ENCODE results near the gene IBSP.

Gene IBSP

DNA sequence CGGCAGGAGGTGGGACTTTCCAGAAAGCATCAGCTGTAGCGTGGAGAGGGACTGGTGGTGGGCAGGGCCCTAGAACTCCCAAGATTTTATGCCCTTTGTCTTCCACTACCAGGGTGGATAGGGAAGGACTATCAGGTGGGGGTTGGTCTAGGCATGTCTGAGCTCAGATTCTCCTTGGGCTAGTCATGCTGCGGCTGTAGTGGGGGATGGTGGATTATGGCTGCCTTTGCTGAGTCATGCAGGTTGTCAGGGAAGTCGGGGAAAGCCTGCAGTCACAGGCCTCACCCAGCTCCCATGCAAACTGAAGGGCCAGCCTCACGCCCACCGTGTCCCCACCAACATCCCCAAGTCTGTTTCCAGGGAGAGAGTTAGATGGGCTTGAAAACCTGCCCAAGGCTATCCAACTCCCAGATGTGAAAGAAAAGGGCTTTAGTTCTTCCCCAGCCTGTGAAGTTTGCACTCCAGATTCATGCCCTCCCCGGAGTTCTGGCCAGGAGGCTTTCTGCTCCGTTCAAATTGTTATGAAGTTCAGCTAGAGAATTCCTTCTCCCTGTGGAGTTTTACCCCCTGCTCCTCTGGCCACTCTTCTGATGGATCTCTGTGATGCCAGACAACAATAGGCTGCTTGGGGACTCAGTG is 20.0 kb downstream of the IBSP start:
- H3K36me3 Mint-ChIP-seq (ENCODE audit: low read depth): no peaks in the 10 kb centered on the region
- no peak overlapping the region for H3K27ac Mint-ChIP-seq
- no peaks in the 10 kb centered on the region for H3K9me3 Mint-ChIP-seq
- no peak for DNase-seq (ENCODE audit: low spot score)
- H3K4me1 Mint-ChIP-seq (ENCODE audit: low read depth): no peaks in the 10 kb centered on the region
- H3K4me3 Mint-ChIP-seq: no peak overlapping the region
- no peaks in the 10 kb centered on the region for H3K27me3 Mint-ChIP-seq (ENCODE audit: low read depth)

DNA sequence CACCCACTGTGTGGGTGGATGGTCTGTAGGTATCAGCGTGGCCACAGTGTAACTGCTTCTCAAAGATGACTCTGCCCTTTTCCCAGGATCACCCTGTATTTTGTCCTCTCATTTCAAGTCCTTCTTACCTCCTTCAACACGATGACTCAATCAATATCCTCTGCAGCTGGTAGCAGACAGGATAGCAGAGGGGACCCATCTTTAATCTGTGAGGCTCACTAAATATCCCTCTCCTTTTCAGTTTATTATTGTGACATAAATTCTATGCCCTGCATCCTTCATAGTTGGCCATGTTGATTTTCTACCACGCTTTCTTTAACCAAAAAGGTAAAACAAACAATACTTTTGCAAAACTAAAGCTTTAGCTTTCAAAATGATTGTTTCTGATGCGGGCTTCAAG is 23.8 kb downstream of the IBSP start:
- no peaks in the 10 kb centered on the region for H3K9me3 Mint-ChIP-seq
- H3K36me3 Mint-ChIP-seq (ENCODE audit: low read depth): no peaks in the 10 kb centered on the region
- H3K27ac Mint-ChIP-seq: no peak overlapping the region
- no peaks in the 10 kb centered on the region for H3K4me1 Mint-ChIP-seq (ENCODE audit: low read depth)
- no peak overlapping the region for H3K4me3 Mint-ChIP-seq
- no peaks in the 10 kb centered on the region for H3K27me3 Mint-ChIP-seq (ENCODE audit: low read depth)
- DNase-seq (ENCODE audit: low spot score): no peak

DNA sequence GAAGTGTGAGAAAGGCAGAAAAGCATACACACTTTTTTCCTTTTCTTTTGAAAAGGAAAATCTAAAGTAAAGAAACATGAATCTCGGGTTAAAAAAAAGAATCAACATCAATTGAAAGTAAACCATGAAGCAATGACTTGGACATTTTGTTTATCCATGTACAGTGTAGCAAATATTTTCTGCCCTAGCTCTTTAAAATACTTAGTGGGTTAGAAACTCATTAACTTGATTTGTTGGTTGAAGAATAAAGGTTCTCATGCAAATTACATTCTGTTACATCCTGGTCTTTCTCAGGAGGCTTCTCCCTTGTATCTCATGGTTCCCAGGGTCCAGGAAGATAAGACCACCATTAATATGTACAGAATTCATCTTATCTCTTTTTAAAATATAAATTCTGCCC is 24.4 kb downstream of the IBSP start:
- no peak overlapping the region for H3K4me3 Mint-ChIP-seq
- DNase-seq (ENCODE audit: low spot score): no peak

DNA sequence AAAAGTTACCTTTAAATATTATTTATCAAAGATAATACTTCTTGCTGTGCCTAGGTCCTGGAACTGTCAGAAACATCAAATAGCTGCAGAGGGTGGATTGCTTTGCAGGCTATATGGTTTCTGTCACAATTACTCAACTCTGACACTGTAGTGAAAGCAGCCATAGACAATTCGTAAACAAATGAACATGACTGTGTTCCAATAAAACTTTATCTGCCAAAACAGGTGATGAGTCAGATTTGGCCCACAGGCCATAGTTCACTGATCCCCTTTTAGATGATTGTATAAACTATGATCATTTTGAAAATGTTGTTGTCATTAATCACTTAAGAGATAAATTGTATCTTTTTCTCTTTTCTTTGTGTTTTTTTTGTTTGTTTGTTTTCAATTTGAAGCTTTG is 25.0 kb downstream of the IBSP start:
- no peaks in the 10 kb centered on the region for H3K4me1 Mint-ChIP-seq (ENCODE audit: low read depth)
- H3K4me3 Mint-ChIP-seq: no peak overlapping the region
- no peak for DNase-seq (ENCODE audit: low spot score)
- H3K27ac Mint-ChIP-seq: no peak overlapping the region
- no peaks in the 10 kb centered on the region for H3K9me3 Mint-ChIP-seq
- H3K27me3 Mint-ChIP-seq (ENCODE audit: low read depth): peaks cover 2% of the 10 kb centered on the region
- no peaks in the 10 kb centered on the region for H3K36me3 Mint-ChIP-seq (ENCODE audit: low read depth)

More for the DNA sequence above, 24.4 kb downstream of the IBSP start:
- Mint-ChIP-seq H3K4me1 (ENCODE audit: low read depth) (no peaks in the 10 kb centered on the region), H3K9me3 (no peaks in the 10 kb centered on the region), H3K36me3 (ENCODE audit: low read depth) (no peaks in the 10 kb centered on the region), H3K27me3 (ENCODE audit: low read depth) (no peaks in the 10 kb centered on the region), H3K27ac (no peak overlapping the region)

DNA sequence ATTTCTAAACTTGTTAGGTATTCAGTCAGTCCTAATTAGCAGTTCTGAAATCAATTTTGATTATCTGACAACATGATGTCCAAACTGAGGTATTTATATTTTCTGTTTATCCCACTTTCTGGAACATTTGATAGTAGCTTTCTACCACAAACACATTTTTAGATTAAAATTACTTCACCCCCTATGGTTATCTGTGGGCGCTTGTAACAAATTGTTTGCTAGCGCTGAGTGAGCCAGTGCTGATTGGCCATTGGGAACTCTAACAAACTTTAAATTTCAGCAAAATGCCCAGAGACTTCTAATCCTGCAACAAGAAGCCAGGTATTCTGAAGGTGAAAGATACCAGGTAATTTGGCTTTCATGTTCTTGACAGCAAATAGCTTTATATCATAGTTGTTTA is 33.3 kb downstream of the IBSP start, which contains the start of gene MEPE:
Gene MEPE, plus strand, starts transcription at position 301 of the 400 bp plus-strand sequence. CDS start 1,746 bp downstream, outside the sequence.
- H3K36me3 Mint-ChIP-seq (ENCODE audit: low read depth): no peaks in the 10 kb centered on the region
- no peak within 1 kb of the TSS for H3K4me3 Mint-ChIP-seq
- no peak within 1 kb of the TSS for H3K27ac Mint-ChIP-seq
- peaks cover 14% of the 10 kb centered on the region for H3K27me3 Mint-ChIP-seq (ENCODE audit: low read depth)
- no peaks in the 10 kb centered on the region for H3K9me3 Mint-ChIP-seq
- DNase-seq (ENCODE audit: low spot score): no peak
- H3K4me1 Mint-ChIP-seq (ENCODE audit: low read depth): no peaks in the 10 kb centered on the region

DNA sequence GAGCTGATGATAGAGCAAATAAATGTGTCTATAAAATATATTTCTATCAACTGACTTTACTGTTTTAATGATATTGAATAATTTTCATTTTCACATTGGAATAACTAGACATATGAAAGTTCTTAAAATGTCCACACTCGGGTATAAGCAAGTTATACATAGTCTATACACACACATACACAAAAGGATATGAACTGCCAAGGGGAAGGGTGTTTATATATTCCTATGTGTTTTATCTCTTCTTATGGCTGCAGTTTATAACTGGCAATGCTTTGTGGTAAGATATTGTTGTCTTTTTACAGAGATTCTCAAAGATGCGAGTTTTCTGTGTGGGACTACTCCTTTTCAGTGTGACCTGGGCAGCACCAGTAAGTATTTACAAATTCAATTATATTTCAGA is 35.0 kb downstream of the IBSP start:
- Mint-ChIP-seq H3K27ac (no peak overlapping the region), H3K27me3 (ENCODE audit: low read depth) (peaks cover 17% of the 10 kb centered on the region), H3K36me3 (ENCODE audit: low read depth) (no peaks in the 10 kb centered on the region), H3K9me3 (no peaks in the 10 kb centered on the region), H3K4me1 (ENCODE audit: low read depth) (no peaks in the 10 kb centered on the region), H3K4me3 (no peak overlapping the region)
- no peak for DNase-seq (ENCODE audit: low spot score)

DNA sequence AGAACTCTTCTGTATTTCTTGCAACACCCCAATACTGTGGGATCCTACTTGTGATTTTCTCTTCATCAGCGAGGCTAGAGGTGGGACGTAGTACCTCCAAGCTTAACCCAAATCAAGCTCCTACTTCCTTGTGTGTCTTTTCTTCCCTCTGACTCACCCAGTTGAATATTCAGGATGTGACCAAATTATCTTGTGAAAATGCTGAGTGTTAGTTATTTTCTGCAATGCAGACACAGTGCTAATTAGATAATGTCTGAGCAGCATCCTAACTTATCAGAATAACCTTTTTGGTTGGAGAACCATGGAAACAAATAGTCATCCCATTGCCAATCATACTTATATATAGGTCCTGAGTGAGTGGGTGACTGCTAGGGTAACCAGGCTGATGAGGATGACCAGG is 35.8 kb downstream of the IBSP start:
- Mint-ChIP-seq H3K9me3 (no peaks in the 10 kb centered on the region), H3K36me3 (ENCODE audit: low read depth) (no peaks in the 10 kb centered on the region), H3K4me3 (no peak overlapping the region), H3K4me1 (ENCODE audit: low read depth) (no peaks in the 10 kb centered on the region), H3K27ac (no peak overlapping the region), H3K27me3 (ENCODE audit: low read depth) (peaks cover 15% of the 10 kb centered on the region)
- no peak for DNase-seq (ENCODE audit: low spot score)

DNA sequence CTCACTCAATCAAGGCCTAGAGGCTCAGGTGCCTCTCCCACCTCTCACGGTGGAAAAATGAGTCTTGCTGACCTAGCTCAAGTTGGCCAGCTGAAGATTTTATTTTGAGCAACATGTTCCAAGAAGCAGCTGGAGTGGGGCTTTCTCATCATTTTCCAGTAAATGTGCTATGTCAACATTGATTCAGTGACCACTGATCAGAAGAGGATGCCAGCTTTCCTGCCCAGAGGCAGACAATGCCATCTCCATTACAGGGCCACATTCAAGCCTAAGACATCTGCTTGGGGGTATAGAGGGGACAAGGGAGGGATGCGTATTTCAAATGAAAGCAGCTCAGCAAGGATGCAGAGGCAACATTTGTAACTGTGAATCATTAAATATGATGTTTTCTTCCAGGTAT is 36.4 kb downstream of the IBSP start:
- H3K27ac Mint-ChIP-seq: no peak overlapping the region
- DNase-seq (ENCODE audit: low spot score): no peak
- peaks cover 20% of the 10 kb centered on the region for H3K27me3 Mint-ChIP-seq (ENCODE audit: low read depth)
- H3K4me1 Mint-ChIP-seq (ENCODE audit: low read depth): no peaks in the 10 kb centered on the region
- H3K4me3 Mint-ChIP-seq: no peak overlapping the region
- H3K9me3 Mint-ChIP-seq: no peaks in the 10 kb centered on the region
- no peaks in the 10 kb centered on the region for H3K36me3 Mint-ChIP-seq (ENCODE audit: low read depth)

DNA sequence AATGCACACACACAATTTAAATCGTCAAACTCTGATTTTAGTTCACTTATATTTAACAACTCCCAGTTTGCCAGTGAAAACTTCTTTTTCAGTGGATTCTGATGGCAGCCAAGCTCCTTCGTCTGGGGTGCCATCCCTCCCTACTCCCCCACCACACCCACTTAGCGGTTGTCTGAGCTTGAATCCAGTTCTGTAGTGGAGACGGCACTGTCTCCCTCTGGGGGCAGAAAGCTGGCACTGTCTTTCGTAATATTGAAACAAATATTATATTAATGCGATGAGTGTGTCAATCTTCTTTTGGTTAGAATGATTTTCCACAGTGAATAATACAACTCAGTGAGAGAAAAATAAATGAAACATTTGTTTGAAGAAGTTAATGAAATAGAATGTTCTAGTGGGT is 38.9 kb downstream of the IBSP start:
- DNase-seq (ENCODE audit: low spot score): no peak
- Mint-ChIP-seq H3K27me3 (ENCODE audit: low read depth) (peaks cover 20% of the 10 kb centered on the region), H3K4me3 (no peak overlapping the region), H3K4me1 (ENCODE audit: low read depth) (no peaks in the 10 kb centered on the region), H3K36me3 (ENCODE audit: low read depth) (no peaks in the 10 kb centered on the region), H3K9me3 (no peaks in the 10 kb centered on the region), H3K27ac (no peak overlapping the region)

DNA sequence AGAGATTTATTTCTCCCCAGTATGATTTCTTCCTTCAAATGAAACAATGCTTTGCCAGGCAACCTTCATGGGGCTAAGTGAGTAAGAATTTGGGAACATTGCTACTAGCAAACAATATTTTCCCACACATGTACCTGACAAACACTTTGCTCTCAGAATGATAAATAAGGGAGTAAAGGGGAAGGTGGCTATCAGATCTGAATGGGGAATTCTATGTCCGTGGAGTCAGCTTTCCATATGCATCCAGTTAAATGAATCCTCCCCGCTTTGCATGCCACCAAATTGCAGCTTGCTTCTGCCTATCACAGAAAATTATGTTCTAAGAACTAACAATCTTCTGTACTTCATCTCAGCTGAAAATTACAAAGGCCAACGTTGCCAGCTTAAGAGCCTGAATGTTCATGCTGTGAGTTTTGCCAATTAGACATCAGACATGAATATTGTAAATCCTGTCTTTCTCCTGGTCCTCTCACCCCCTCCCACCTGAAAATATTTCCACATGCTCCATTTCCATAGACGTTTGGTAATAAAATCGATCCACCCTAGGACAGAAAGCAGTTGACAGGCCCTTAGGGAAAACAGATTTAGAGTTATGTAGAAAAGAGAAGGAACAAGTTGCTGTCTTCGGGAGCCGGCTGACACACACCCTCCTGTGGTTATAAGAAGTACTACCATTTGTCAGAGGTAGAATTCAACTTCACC is 39.7 kb downstream of the IBSP start:
- Mint-ChIP-seq H3K36me3 (ENCODE audit: low read depth) (no peaks in the 10 kb centered on the region), H3K27ac (no peak overlapping the region), H3K27me3 (ENCODE audit: low read depth) (peaks cover 22% of the 10 kb centered on the region), H3K4me3 (no peak overlapping the region), H3K9me3 (no peaks in the 10 kb centered on the region), H3K4me1 (ENCODE audit: low read depth) (no peaks in the 10 kb centered on the region)
- DNase-seq (ENCODE audit: low spot score): no peak

DNA sequence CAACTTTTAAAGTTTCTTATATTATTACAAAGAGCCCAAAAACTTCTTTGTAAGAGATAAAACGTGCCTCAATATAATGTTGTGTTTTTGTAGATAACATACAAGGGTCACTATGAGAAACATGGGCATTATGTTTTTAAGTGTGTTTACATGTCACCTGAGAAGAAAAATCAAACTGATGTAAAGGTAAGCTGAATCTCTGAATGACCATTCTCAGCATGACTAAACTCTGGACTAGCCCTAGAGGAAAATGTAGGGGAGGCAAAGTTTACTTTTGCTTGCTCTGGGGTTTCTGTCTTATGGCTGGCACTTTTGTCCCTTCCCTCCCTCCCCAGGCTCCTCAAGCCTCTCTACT is 40.2 kb downstream of the IBSP start:
- no peaks in the 10 kb centered on the region for H3K9me3 Mint-ChIP-seq
- DNase-seq (ENCODE audit: low spot score): no peak

DNA sequence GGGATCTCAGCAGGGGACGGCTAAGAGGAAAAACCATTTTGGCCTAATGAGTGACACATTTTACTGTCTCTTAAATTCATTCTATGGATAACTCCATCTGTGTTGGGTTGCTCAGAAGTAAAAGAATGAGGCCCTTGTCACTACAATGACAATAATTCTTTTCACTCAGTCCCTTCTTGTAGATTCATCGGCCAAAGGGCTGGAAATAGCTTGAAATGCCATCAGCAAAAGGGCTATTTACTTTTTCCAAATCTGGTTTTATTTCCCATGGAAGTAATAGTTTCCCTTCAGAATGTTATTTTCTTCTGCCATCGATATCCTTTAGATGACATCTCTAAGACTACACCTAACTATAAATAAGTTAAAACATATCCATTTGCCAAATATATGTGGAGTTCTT is 40.8 kb downstream of the IBSP start:
- no peaks in the 10 kb centered on the region for H3K36me3 Mint-ChIP-seq (ENCODE audit: low read depth)
- no peak overlapping the region for H3K27ac Mint-ChIP-seq
- DNase-seq (ENCODE audit: low spot score): no peak
- peaks cover 25% of the 10 kb centered on the region for H3K27me3 Mint-ChIP-seq (ENCODE audit: low read depth)
- H3K4me3 Mint-ChIP-seq: no peak overlapping the region
- no peaks in the 10 kb centered on the region for H3K9me3 Mint-ChIP-seq
- no peaks in the 10 kb centered on the region for H3K4me1 Mint-ChIP-seq (ENCODE audit: low read depth)

More for the DNA sequence above, 40.2 kb downstream of the IBSP start:
- H3K4me1 Mint-ChIP-seq (ENCODE audit: low read depth): no peaks in the 10 kb centered on the region
- H3K4me3 Mint-ChIP-seq: no peak overlapping the region
- H3K36me3 Mint-ChIP-seq (ENCODE audit: low read depth): no peaks in the 10 kb centered on the region
- no peak overlapping the region for H3K27ac Mint-ChIP-seq
- peaks cover 26% of the 10 kb centered on the region for H3K27me3 Mint-ChIP-seq (ENCODE audit: low read depth)

DNA sequence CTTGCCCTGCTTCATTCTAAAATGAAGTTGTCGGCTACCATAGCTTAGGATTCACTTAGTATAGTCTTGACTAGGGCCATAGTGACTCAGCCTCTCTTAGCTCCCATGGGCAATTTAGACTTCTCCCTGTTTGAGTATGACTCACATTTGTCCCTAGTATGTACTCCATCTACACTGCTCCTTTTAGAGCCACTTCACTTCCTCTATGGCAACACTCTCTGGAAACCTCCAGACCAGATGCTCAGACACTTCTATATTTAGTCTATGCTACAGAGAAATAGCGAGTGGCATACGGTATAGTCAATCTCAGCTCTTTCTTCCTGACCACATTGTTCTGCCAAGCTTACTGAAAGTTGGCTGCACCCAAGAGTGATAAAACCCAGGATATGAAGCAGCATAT is 44.6 kb downstream of the IBSP start:
- Mint-ChIP-seq H3K27me3 (ENCODE audit: low read depth) (peaks cover 40% of the 10 kb centered on the region), H3K9me3 (no peaks in the 10 kb centered on the region), H3K27ac (no peak overlapping the region), H3K4me1 (ENCODE audit: low read depth) (no peaks in the 10 kb centered on the region), H3K4me3 (no peak overlapping the region), H3K36me3 (ENCODE audit: low read depth) (no peaks in the 10 kb centered on the region)
- no peak for DNase-seq (ENCODE audit: low spot score)

DNA sequence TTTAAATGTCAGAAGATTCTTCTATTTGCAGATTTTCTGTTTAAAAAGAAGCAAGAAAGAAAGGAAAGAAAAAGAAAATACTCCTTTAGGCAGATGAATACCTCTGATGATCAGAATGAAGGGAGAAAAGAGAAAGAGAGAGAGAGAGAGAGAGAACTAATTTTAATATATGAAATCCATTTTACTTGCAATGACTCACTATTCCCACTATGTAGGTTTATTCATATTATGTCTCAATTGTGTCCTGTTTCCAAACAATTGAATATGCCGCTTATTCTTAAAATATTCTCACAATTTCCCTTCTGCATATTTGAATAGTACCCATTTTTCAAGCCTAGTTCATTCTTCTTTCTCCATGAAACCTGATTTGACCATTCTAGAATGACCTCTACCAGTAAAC is 45.1 kb downstream of the IBSP start:
- Mint-ChIP-seq H3K9me3 (no peaks in the 10 kb centered on the region), H3K4me3 (no peak overlapping the region), H3K4me1 (ENCODE audit: low read depth) (peaks cover 4% of the 10 kb centered on the region), H3K36me3 (ENCODE audit: low read depth) (no peaks in the 10 kb centered on the region), H3K27ac (no peak overlapping the region), H3K27me3 (ENCODE audit: low read depth) (peaks cover 40% of the 10 kb centered on the region)
- DNase-seq (ENCODE audit: low spot score): no peak

DNA sequence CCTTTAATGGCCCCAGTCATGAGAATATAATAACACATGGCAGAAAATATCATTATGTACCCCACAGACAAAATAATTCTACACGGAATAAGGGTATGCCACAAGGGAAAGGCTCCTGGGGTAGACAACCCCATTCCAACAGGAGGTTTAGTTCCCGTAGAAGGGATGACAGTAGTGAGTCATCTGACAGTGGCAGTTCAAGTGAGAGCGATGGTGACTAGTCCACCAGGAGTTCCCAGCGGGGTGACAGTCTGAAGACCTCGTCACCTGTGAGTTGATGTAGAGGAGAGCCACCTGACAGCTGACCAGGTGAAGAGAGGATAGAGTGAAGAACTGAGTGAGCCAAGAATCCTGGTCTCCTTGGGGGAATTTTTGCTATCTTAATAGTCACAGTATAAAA is 46.9 kb downstream of the IBSP start:
- peaks cover 10% of the 10 kb centered on the region for H3K4me1 Mint-ChIP-seq (ENCODE audit: low read depth)
- DNase-seq (ENCODE audit: low spot score): no peak
- H3K36me3 Mint-ChIP-seq (ENCODE audit: low read depth): no peaks in the 10 kb centered on the region
- H3K27ac Mint-ChIP-seq: no peak overlapping the region
- no peak overlapping the region for H3K4me3 Mint-ChIP-seq
- peaks cover 33% of the 10 kb centered on the region for H3K27me3 Mint-ChIP-seq (ENCODE audit: low read depth)
- H3K9me3 Mint-ChIP-seq: no peaks in the 10 kb centered on the region
